GM10266 (cell line): ENCODE results near the gene OGFR.
A peak's percentile ranks its signal among the peaks of the same experiment; 100 is the strongest.

Source experiments
- DNase-seq: peaks from one replicate; pipeline ENCODE4 v3.0.0; 2012; ENCODE audit errors: extremely low spot score
- CTCF ChIP-seq: IDR thresholded peaks from 2 replicates; pipeline ENCODE4 v1.5.1; 2012; ENCODE audit warnings: mild to moderate bottlenecking, low read depth; ENCODE audit not compliant: control insufficient read depth, insufficient read depth; ENCODE audit errors: missing control alignments

The OGFR gene

GRCh38 chr20:62808211-62808865 is 3.7 kb downstream of the OGFR start:
- DNase-seq, result peak; percentile 85

GRCh38 chr20:62809530-62810428 is 5.1 kb downstream of the OGFR start:
- DNase-seq, result no peak
- TF ChIP-seq CTCF, result no peak

More at GRCh38 chr20:62808211-62808865, 3.7 kb downstream of the OGFR start:
- peak; percentile 82 for TF ChIP-seq CTCF

- no peak for DNase-seq
- TF ChIP-seq CTCF, result no peak
Observed at GRCh38 chr20:62811320-62811719, 6.7 kb downstream of the OGFR start.

GRCh38 chr20:62811720-62812119 is 7.1 kb downstream of the OGFR start:
- no peak for DNase-seq
- no peak for TF ChIP-seq CTCF

GRCh38 chr20:62812181-62812906 is 7.7 kb downstream of the OGFR start:
- DNase-seq, result no peak

GRCh38 chr20:62812907-62813200 is 8.2 kb downstream of the OGFR start:
- TF ChIP-seq CTCF, result no peak
- DNase-seq, result no peak

More at GRCh38 chr20:62812181-62812906, 7.7 kb downstream of the OGFR start:
- no peak for TF ChIP-seq CTCF
